ENCODE data around the gene CD58. TPM values are rescaled to one million over a fixed set of nuclear protein-coding genes. Genes with fewer than 3 reads are reported as not detected.
A peak's percentile ranks its signal among the peaks of the same experiment; 100 is the strongest.

The CD58 gene
- total RNA-seq, 1 donor from 2014 or later = 19.8 TPM

DNA sequence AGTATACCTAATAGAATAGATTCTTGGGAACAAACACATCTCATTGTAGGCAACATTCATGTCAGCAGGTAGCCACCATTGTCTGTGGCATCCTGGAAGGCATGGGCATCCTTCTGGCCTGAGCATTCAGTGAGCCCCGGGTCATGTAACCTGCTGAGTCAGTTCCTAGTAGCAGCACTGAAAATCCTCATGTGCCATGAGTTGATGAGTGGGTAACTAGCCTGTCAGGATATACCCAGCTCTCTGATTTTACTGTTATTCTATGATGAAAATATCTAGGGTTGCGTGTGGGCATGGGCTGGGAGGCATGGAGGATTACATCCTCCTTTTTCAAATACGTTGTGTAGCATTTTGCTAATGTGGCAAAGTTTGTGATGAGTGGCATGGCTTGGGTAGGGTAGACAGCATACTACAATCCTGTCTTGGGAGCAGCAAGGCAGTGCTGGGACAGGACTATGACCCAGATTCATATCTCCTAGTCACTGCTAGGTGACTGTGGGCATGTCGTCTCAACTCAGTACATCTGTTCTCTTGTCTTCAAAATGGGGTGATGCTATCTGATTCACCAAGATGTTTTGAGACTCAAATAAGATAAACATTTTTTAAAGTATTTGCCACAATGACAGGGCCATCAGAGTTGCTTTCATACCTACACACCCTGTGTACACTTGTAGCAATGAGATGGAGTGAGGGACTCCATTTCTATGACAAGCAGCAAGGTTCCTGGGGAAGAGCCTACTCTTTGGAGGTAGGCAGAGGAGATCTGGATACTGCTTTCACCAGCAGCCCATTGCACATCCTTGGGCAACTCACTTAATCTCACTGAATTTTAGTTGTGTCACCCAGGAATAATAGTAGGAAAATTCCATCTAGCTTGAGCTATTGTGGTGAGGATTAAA is 62.5 kb downstream of the CD58 start:
- peak; percentile 12 for ATAC-seq

DNA sequence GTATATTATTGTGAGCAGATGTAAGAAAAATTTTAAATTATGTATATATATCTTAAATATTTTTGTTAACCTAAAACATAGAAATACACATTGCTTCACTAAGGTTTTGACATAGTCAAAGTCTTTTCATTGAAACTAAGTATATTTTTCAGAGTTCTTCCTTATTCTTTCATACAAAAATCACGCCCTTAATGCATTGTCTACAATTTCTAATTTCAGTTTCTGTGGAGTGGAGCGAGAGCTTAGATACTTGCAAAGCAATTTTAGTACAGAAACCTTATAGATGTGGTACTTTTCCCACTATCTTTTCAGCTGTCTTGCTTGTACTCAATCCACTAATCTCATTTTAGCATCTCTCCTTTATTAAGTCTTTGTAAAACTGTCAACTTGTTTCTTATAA is 63.2 kb downstream of the CD58 start:
- ATAC-seq = no peak

GRCh38 chr1:116506132-116507004 is 64.5 kb downstream of the CD58 start:
- peak; percentile 58 for ATAC-seq

GRCh38 chr1:116504308-116505156 is 66.3 kb downstream of the CD58 start:
- ATAC-seq = peak; percentile 78

GRCh38 chr1:116503546-116504307 is 67.1 kb downstream of the CD58 start:
- no peak for ATAC-seq

- ATAC-seq = no peak
These were observed 68.0 kb downstream of the CD58 start for GRCh38 chr1:116502671-116503314.

GRCh38 chr1:116501870-116502244 is 69.0 kb downstream of the CD58 start:
- ATAC-seq = no peak

DNA sequence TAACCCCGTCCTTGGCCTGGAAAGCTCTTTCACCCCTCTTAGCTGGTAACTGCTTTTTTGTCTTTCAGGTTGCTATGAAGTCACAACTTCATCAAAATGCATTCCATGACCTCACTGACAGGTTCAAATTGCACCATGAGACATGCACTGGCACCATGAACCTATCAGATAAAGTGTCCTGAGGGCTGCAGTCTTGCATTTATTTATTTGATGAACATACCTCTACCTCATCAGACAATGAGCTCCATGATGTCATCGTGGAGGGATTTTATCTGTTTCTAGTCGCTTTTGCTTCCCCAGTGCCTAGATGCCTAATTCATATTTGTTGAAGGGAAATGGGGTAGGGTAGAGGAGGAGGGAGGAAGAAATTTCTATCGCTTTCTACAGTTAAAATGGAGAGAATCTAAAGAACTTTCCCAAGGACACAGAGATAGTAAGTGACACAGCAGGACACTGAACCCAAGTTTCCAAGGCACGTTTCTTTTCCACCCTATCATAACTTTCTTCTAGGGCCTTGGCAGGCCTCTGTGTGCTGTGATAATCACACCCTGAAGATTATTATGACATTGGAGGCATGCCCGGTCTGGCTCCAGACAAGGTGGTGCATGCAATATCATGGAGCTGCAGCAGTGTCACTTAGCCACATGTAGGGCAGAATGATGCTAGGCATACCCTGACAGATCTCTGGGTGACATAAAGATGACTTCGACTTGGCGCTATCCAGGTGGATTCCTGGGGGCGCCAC is 69.5 kb downstream of the CD58 start:
- peak; percentile 21 for ATAC-seq

- ATAC-seq = peak; percentile 86
These were observed 71.8 kb downstream of the CD58 start for GRCh38 chr1:116498789-116499628.

DNA sequence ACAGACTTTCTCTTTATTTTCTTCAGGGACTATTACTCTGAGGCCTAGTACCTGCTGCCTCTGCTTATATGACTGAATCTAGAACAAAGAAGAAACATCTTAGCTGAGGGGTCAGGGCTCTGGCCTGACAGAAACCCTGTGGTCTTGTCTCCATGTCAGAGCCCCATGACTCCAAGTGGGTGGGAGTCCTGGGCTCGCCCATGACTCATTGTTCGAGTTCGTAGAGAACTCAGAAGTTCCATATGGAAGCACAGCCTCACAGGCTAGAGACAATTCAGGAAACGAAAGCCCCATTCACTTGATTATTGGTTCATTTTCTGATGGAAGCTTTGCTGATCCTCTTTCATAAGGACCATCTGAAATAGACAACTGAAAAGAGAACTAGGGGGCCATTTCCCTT is 73.2 kb downstream of the CD58 start:
- ATAC-seq = no peak

DNA sequence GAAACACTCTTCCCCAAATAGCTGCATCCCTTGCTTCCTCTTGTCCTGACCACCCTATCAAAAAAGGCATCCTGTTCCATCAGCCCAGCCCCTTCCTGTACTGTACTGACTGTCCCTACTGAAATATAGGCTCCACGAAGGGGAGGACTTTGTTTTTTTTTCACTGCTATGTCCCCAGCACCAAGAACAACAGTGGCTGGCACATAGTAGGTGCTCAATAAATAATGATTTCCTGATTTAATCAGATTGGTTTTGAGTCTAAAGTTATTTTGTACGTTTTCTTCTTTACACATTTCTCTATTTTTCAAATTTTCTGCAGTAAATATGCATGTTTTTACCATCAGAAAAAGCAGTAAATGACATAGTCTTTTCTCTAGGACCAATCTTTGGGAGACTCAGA is 73.9 kb downstream of the CD58 start:
- ATAC-seq = no peak

GRCh38 chr1:116496380-116496779 is 74.4 kb downstream of the CD58 start:
- ATAC-seq = no peak

DNA sequence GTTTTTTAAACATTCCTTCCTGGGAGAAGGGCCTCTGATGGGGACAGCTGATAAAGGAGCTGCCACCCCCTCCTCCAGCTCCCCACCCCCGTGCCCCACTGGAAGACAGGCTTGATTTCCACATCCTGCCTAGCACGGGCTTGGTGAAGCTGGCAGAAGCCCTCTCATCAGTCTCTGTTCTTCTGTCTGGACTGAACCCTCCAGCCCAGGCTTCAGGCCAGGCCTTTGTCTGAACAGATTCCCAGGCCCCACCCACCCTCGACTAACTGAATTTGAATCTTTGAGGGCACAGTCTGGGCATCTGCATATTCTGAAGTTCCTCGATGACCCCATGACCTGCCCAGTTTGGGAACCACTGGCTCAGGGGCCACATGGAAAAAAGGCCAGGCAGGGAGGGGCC is 75.3 kb downstream of the CD58 start:
- ATAC-seq = no peak

GRCh38 chr1:116494745-116495144 is 76.1 kb downstream of the CD58 start:
- ATAC-seq = no peak

DNA sequence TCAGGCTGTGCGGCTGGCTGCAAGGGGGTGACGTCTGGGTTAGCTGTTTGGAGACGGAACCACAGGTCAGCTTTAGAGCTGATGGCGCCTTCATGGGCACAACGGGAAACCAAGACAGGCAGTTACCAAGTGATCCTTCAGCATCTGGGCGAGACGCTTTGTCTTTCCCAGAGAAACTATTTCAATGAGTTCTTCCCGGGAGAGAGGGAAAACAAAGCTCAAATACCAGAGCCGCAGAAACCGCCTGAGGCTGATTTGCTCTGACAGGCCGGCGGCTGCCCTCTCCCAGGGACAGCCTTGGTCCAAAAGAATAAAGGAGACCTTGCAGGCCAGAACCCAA is 76.5 kb downstream of the CD58 start:
- no peak for ATAC-seq

DNA sequence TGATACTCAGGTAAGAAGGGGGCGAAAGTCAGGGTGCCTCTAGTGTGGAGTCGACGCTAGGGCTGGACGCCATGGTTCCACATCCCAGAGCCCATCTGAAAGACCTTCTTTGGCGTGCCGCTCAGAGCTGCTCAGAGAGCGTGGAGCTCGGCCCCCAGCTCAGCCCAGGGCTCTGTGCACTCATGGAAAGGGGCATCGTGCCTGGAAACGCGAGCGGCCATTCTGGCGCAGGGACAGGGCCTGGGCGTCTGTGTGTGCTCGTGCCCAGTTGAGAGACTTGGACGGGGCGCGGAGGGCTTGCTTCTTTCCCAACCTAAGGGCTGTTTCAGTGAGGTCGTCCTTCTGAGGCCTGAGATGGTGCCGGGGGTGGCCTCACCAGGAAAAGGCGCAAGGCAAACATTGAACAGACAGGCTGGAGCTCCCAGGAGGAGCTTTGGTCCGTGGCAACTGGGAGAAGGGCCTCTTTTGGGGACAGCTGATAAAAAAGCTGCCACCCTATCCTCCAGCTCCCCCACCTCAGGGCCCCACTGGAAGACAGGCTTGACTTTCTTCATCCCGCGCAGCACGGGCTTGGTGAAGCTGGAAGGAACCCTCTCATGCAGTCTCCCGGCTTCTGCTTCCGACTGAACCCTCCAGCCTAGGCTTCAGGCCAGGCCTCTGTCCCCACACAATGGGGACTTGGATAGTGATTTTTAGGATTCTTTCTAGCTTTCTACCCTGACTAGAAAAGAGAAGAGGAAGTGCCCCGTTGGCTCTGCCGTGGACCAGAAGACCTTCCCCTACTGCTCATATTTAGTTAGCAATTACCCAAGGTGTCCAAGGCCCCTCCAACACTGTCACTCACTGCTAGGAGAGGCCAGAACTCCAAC is 77.1 kb downstream of the CD58 start:
- no peak for ATAC-seq

DNA sequence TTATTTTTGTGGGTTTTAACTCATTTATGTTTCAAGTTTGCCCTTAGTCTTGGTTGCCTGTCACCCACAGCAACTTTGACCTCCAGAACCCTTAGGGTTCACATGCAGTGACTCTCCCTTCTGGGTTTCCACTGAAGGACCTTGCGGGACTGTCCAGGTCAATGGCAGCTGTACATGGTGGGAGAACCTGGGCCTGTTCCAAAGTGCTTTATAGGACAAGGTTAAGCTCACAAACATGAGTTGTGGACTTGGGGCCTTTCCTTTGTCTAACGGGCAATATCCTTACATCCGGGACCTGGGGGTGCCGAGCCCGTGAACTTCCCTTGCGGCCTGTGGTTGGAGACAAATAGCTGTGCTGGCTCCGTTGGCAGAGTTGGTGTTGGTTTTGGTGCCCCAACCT is 77.8 kb downstream of the CD58 start:
- ATAC-seq = no peak

- ATAC-seq = no peak
These were observed 78.4 kb downstream of the CD58 start for GRCh38 chr1:116492358-116492811.

All from esophagus mucosa (tissue), 1 donor.